Erythroblast (primary cell): ENCODE measurements around the gene USP6.

Experiments
- GATA1 ChIP-seq: IDR thresholded peaks from 2 replicates; pipeline ENCODE4 v1.6.1; 2011; ENCODE audit warnings: low read depth, mild to moderate bottlenecking, control low read depth, low read length, moderate library complexity
- POLR2A ChIP-seq: IDR thresholded peaks from 2 replicates; pipeline ENCODE4 v1.6.1; 2011; ENCODE audit warnings: mild to moderate bottlenecking, low read length

- no peak for TF ChIP-seq POLR2A
- TF ChIP-seq GATA1 = no peak
These were observed 65.9 kb downstream of the USP6 start for GRCh38 chr17:5181509-5182305.
